Endothelial cell (in vitro differentiated cells): ENCODE results near the gene RNF34. TPM values are rescaled to one million over a fixed set of nuclear protein-coding genes. Genes with fewer than 3 reads are reported as not detected.

Experiments used
- DNase-seq: peaks from one replicate; pipeline ENCODE4 v3.0.0; 2021; ENCODE audit warnings: low spot score
- H3K27ac Mint-ChIP-seq: one replicate; pipeline ENCODE4 v1.8.0; 2021; ENCODE audit warnings: mixed read lengths, inconsistent platforms; ENCODE audit not compliant: unreplicated experiment
- H3K27me3 Mint-ChIP-seq: one replicate; pipeline ENCODE4 v1.8.0; 2021; ENCODE audit warnings: mild to moderate bottlenecking, moderate library complexity, mixed read lengths, inconsistent platforms; ENCODE audit not compliant: unreplicated experiment
- H3K36me3 Mint-ChIP-seq: one replicate; pipeline ENCODE4 v1.8.0; 2021; ENCODE audit warnings: mild to moderate bottlenecking, low read depth, mixed read lengths, inconsistent platforms; ENCODE audit not compliant: unreplicated experiment
- H3K4me1 Mint-ChIP-seq: one replicate; pipeline ENCODE4 v1.8.0; 2021; ENCODE audit warnings: mild to moderate bottlenecking, mixed read lengths, inconsistent platforms; ENCODE audit not compliant: unreplicated experiment
- H3K4me3 Mint-ChIP-seq: one replicate; pipeline ENCODE4 v1.8.0; 2021; ENCODE audit warnings: mild to moderate bottlenecking, mixed read lengths, inconsistent platforms; ENCODE audit not compliant: unreplicated experiment
- H3K9me3 Mint-ChIP-seq: one replicate; pipeline ENCODE4 v1.8.0; 2021; ENCODE audit warnings: mixed read lengths, inconsistent platforms; ENCODE audit not compliant: unreplicated experiment
- CTCF ChIP-seq: fragments of 200-600 bp; sonication (generic); IDR thresholded peaks from one replicate; pipeline ENCODE4 v1.5.0; 2021; ENCODE audit warnings: antibody characterized with exemption; ENCODE audit not compliant: unreplicated experiment
- total RNA-seq: library from RNA; stranded (reverse); fragmentation: NEBNext Ultra II Directional; extraction: Animal tissue kit (Norgen Biotek cat#: 25700); gene quantifications from one replicate; pipeline ENCODE4 v1.2.1, GENCODE V29; 2021; ENCODE audit not compliant: unreplicated experiment

Gene RNF34
- total RNA-seq, 1 donor from 2014 or later: 46.5 TPM

GRCh38 chr12:121417847-121418246, 17.9 kb downstream of the RNF34 start:
- Mint-ChIP-seq H3K27me3 (no peaks in the 10 kb centered on the region), H3K9me3 (no peaks in the 10 kb centered on the region), H3K27ac (no peak overlapping the region), H3K4me3 (no peak overlapping the region), H3K36me3 (peaks cover 12% of the 10 kb centered on the region), H3K4me1 (peaks cover 6% of the 10 kb centered on the region)
- no peak for DNase-seq
- no peak for TF ChIP-seq CTCF

GRCh38 chr12:121420109-121420508, 20.2 kb downstream of the RNF34 start:
- peaks cover 6% of the 10 kb centered on the region for H3K4me1 Mint-ChIP-seq
- TF ChIP-seq CTCF: no peak
- peaks cover 22% of the 10 kb centered on the region for H3K36me3 Mint-ChIP-seq

GRCh38 chr12:121423253-121423652, 23.3 kb downstream of the RNF34 start:
- Mint-ChIP-seq H3K4me3 (no peak overlapping the region), H3K27me3 (no peaks in the 10 kb centered on the region), H3K4me1 (no peaks in the 10 kb centered on the region), H3K27ac (no peak overlapping the region), H3K9me3 (no peaks in the 10 kb centered on the region), H3K36me3 (peaks cover 27% of the 10 kb centered on the region)
- DNase-seq: no peak
- TF ChIP-seq CTCF: no peak

More at GRCh38 chr12:121420109-121420508, 20.2 kb downstream of the RNF34 start:
- Mint-ChIP-seq H3K27ac (no peak overlapping the region), H3K27me3 (no peaks in the 10 kb centered on the region), H3K4me3 (no peak overlapping the region), H3K9me3 (no peaks in the 10 kb centered on the region)
- no peak for DNase-seq

- Mint-ChIP-seq H3K9me3 (no peaks in the 10 kb centered on the region), H3K27me3 (no peaks in the 10 kb centered on the region), H3K36me3 (peaks cover 34% of the 10 kb centered on the region), H3K4me1 (no peaks in the 10 kb centered on the region), H3K4me3 (no peak overlapping the region), H3K27ac (no peak overlapping the region)
- no peak for TF ChIP-seq CTCF
- DNase-seq: no peak
Measured at GRCh38 chr12:121423682-121424623, 24.0 kb downstream of the RNF34 start.

GRCh38 chr12:121424624-121424975, 24.7 kb downstream of the RNF34 start:
- Mint-ChIP-seq H3K27me3 (no peaks in the 10 kb centered on the region), H3K9me3 (no peaks in the 10 kb centered on the region), H3K27ac (no peak overlapping the region), H3K4me3 (no peak overlapping the region), H3K4me1 (no peaks in the 10 kb centered on the region), H3K36me3 (peaks cover 35% of the 10 kb centered on the region)
- DNase-seq: no peak
- no peak for TF ChIP-seq CTCF
